ENCODE results near the gene SYTL1.

Gene SYTL1

DNA sequence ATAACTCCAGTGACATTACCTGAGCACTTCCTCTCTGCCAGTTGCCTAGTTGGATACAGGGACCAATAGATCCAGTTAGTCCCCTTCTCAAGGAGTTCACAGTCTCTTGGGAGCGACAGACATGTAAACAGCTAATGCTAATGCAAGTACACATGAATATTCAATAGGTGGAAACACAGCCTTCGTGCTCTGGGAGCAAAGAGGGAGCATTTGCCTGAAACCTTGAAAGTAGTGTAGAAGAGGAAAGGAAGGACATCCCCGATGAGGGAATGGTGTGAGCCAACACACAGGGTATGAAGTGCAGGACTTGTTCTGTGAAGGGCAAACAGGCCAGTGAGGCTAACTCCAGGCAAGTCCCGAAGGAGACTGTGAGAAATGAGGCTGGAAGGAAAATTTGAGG is 23.7 kb upstream of the SYTL1 start:
- DNase-seq (ENCODE audit: low read depth, low spot score): no peak

DNA sequence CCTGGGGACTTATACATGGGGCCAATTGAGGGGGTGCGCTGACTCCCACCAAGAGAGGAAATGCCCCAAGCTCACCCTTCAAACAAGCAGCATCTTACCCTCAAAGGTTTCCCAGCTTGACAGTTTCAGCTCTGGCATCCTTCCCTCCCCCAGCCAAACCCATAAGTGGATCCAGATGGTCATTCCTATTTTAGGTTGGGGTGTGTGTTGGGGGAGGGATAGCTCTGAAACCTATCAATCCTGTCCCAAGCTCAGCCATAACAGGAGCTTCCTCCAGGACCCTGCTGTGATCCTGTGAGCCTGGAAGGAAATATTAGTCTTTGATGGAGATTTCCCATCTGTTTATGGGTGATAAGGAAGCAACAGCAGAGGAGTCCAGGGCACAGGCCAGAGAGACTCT is 23.2 kb upstream of the SYTL1 start:
- no peak for DNase-seq (ENCODE audit: low read depth, low spot score)

DNA sequence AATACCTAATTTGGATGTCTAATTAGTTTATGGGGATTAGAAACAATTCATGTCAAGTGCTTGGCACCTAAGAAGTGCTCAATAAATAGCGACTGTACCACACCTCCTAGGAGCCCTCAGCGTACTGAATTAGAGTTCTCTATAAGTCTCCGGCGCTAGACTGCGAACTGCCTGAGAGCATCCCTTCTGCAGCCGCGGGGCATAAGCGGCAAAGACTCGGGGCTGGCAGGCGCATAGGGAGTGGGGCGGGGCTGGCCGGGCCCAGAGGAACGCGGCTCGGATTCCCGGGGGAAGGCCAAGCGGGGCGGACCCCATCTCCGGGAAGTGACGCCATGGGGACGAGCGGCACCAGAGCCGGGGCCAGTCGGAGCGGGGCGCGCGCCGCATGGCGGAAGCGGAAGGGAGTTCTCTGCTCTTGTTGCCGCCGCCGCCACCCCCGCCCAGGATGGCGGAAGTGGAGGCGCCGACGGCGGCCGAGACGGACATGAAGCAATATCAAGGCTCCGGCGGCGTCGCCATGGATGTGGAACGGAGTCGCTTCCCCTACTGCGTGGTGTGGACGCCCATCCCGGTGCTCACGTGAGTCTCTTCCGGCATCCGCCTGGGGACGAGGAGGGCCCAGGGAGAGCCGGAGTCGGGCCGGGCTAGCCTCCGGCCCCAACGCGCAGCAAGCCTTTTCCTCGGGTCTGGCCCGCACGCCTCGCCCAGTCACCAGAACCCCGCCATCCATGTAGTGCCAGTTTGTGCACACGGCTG is 19.8 kb upstream of the SYTL1 start, which contains the start of gene TMEM222:
TSS of gene TMEM222 (plus strand) at position 351 of the 756 bp plus-strand sequence. CDS start at position 386, 35 bp downstream.
- DNase-seq (ENCODE audit: low read depth, low spot score): peak; percentile 99

- DNase-seq (ENCODE audit: low read depth, low spot score): no peak
Observed at GRCh38 chr1:27322569-27323240, 19.1 kb upstream of the SYTL1 start.

DNA sequence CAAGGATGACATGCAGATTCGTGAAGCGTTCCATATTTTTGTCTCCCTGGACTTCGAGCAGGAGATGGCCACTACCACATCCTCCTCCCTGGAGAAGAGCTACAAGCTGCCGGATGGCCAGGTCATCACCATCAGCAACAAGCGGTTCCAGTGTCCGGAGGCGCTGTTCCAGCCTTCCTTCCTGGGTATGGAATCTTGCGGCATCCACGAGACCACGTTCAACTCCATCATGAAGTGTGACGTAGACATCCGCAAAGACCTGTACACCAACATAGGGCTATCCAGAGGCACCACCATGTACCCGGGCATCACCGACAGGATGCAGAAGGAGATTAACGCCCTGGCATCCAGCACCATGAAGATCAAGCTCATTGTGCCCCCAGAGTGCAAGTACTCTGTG is 16.5 kb upstream of the SYTL1 start:
- DNase-seq (ENCODE audit: low read depth, low spot score): no peak

- DNase-seq (ENCODE audit: low read depth, low spot score): no peak
Observed at GRCh38 chr1:27327964-27328363, 13.9 kb upstream of the SYTL1 start.

- DNase-seq (ENCODE audit: low read depth, low spot score): no peak
Observed at GRCh38 chr1:27330786-27331185, 11.0 kb upstream of the SYTL1 start.

DNA sequence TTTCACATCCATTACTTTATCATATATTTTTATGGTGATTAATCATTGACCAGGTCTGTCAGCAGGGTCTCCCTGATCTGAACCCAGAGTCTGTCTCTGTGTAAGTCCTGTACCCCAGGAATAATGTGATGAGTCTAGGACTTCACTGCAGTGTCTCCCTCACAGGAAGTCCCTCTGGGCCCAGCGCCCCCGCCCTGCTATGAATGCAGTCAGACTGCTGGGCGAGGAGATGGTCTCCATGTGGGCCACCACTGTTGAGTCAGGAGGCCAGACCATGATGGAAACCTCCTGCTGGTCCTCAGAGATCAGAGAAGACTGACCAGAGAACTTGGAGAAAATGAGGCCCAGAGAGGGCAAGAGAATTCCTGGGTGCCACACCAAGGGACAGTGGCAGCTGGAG is 10.4 kb upstream of the SYTL1 start:
- no peak for DNase-seq (ENCODE audit: low read depth, low spot score)

DNA sequence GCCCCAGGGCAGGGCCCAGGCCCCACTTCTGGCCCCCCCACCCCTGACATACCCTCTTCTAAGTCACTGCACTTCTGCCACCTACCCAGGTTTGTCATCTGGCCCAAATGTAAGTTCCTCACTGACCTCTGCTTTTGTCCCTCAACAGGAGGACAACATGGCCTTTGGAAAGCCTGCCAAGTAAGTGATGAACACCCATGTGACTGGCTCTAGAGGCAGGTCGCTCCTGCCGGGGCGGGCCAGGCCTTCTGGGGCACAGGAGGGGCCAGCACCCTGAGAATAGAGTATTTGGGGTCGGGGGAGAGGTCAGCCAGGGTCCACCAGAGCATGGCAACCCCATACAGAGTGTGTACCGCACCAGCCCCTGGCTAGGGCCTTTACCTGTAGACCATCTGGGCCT is 9.9 kb upstream of the SYTL1 start:
- DNase-seq (ENCODE audit: low read depth, low spot score): no peak

DNA sequence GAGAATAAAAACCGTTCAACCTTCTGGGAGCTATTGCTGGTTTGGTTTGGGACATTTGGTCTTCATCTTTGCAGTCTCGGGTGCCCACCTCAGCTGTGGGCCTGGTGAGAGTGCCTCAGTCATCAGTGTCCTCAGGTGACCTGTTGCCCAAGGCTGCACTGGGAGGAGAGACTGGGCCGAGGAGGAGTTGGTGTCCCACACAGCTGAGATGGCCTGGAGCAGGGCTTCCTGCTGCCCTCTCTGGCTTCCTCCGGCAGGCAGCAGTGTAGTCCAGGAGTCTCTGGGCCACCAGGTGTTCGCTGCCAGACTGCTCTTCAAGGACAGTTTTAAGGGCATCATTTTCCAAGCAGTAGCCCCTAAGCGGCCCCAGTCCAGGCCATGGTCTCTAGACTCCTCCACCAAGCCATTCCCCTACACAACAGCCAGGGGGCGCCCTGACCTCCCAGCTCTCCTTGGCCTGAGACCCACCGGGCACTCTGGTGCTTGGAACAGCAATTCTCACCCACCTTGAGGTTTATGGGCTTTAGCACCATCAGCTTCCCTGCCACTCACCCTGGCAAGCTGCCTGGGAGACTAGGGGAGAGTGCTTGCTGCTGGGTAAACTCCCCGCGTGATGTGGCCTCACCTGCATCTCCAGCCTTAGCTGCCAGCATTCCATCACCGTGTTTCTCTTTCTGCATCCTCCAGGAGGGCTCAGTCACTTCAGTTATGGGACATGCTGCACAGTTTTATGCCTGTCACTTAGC is 9.1 kb upstream of the SYTL1 start:
- peak; percentile 62 for DNase-seq (ENCODE audit: low read depth, low spot score)

DNA sequence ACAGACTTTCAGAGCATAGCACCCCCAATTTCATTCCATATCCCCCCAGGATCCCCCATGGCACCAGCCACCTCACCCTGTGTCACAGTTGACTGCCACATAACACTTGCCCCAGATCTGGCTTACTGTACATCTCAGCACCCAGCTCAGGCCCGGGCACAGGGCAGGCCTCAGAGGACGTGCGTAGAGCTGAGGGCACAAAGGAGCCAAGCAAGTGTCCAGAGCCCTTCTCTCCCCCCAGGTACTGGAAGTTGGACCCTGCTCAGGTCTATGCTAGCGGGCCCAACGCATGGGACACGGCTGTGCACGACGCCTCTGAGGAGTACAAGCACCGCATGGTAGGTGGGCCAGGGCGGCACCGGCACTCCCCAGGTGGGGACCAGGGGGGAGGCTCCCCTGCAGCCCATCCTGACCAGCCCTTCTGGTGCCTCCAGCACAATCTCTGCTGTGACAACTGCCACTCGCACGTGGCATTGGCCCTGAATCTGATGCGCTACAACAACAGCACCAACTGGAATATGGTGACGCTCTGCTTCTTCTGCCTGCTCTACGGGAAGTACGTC is 8.0 kb upstream of the SYTL1 start:
- DNase-seq (ENCODE audit: low read depth, low spot score): no peak

- no peak for DNase-seq (ENCODE audit: low read depth, low spot score)
Observed at GRCh38 chr1:27335506-27336422, 6.1 kb upstream of the SYTL1 start.

- no peak for DNase-seq (ENCODE audit: low read depth, low spot score)
Observed at GRCh38 chr1:27336756-27337155, 5.1 kb upstream of the SYTL1 start.

- DNase-seq (ENCODE audit: low read depth, low spot score): no peak
Observed at GRCh38 chr1:27338751-27339150, 3.1 kb upstream of the SYTL1 start.

DNA sequence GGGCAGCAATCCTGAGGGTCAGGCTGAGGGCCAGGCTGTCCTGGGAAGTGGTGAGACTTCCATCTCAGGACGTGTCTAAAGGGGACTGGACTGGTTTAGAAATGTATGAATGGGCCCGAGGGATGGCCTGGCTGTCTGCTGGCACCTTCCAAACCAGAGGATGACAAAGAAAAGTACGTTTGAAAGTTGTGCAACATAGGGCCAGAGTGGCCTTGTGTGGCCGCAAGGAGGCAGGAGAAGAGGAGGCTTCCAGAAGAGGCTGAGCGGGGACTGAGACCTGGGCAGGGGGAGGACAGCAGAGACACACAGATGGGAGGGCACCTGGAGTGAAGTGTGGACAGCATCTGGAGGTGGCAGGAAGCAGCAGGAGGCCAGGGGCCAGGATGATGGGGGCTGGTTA is 2.6 kb upstream of the SYTL1 start:
- no peak for DNase-seq (ENCODE audit: low read depth, low spot score)

DNA sequence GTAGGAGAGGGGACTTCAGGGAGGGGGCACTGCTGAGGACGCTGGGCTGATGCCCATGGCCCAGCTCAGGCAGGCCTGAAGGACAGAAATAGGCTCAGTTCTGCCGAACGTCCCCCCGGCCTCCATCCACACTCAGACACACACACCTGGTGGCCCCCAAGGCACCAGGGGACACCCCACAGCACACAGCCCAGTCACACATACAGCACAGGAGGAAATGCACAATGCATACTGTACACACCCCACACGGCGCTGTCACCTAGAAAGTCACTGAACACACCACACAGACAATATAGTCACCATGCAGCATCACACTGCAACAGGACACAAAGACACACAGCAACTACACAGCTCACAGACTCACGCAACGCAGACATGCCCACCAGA is 562 bp downstream of the SYTL1 start:
- DNase-seq (ENCODE audit: low read depth, low spot score): no peak

- no peak for DNase-seq (ENCODE audit: low read depth, low spot score)
Observed at GRCh38 chr1:27342778-27343638, 1.2 kb downstream of the SYTL1 start.

GRCh38 chr1:27343639-27344025 is 1.8 kb downstream of the SYTL1 start:
- no peak for DNase-seq (ENCODE audit: low read depth, low spot score)

GRCh38 chr1:27345272-27345671 is 3.5 kb downstream of the SYTL1 start:
- no peak for DNase-seq (ENCODE audit: low read depth, low spot score)

DNA sequence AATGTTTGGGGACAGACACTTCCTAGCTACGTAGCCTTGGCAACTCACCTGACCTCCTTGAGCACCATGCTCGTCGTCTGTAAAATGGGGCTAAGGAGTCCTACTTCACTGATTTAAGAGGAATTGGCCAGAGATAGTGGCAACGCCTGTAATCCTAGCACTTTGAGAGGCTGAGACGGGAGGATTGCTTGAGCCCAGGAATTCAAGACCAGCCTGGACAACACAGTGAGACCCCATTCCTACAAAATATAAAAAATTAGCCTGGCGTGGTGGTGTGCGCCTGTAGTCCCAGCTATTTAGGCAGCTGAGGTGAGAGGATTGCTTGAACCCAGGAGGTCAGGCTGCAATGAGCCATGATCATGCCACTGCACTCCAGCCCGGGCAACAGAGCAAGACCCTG is 4.5 kb downstream of the SYTL1 start:
- no peak for DNase-seq (ENCODE audit: low read depth, low spot score)

Measured in astrocyte of the hippocampus (primary cell).